T-helper 22 cell (primary cell): Measurements from ENCODE around the gene P3H1.
A peak's percentile ranks its signal among the peaks of the same experiment; 100 is the strongest.
"Not testable (repeated sequence)": the region's sequence is repeated elsewhere in the genome, so short reads cannot be mapped to it uniquely, and the experiment has no call there.

Experiments used
- DNase-seq: peaks from one replicate; pipeline ENCODE4 v3.0.0-alpha.2; 2020; ENCODE audit warnings: low read depth

Gene P3H1

GRCh38 chr1:42766741-42767509 is at the start of gene P3H1, which contains the start of gene C1orf50:
TSS of gene P3H1 (minus strand) at chr1:42767028. CDS start at chr1:42766971, 57 bp downstream.
TSS of gene C1orf50 (plus strand) at chr1:42767249. CDS start at chr1:42767312, 63 bp downstream.
- peak; percentile 100 for DNase-seq

- DNase-seq = no peak
Measured at GRCh38 chr1:42815941-42816584, 49.2 kb upstream of the P3H1 start.

- not testable (repeated sequence) for DNase-seq
Measured at GRCh38 chr1:42814815-42815214, 48.0 kb upstream of the P3H1 start.

- no peak for DNase-seq
Measured at GRCh38 chr1:42807056-42807668, 40.3 kb upstream of the P3H1 start.

- no peak for DNase-seq
Measured at GRCh38 chr1:42806593-42806992, 39.8 kb upstream of the P3H1 start.

GRCh38 chr1:42806171-42806570 is 39.3 kb upstream of the P3H1 start:
- DNase-seq = no peak

GRCh38 chr1:42801832-42802473 is 35.1 kb upstream of the P3H1 start:
- DNase-seq = no peak

- no peak for DNase-seq
Measured at GRCh38 chr1:42797979-42798378, 31.2 kb upstream of the P3H1 start.

- DNase-seq = no peak
Measured at GRCh38 chr1:42797414-42797813, 30.6 kb upstream of the P3H1 start.

- DNase-seq = no peak
Measured at GRCh38 chr1:42793824-42794223, 27.0 kb upstream of the P3H1 start.

- DNase-seq = no peak
Measured at GRCh38 chr1:42788021-42788420, 21.2 kb upstream of the P3H1 start.

- no peak for DNase-seq
Measured at GRCh38 chr1:42786097-42786496, 19.3 kb upstream of the P3H1 start.

- peak; percentile 3 for DNase-seq
Measured at GRCh38 chr1:42784946-42785693, 18.3 kb upstream of the P3H1 start, which contains the start of gene TMEM269. TSS of gene TMEM269 (plus strand) at chr1:42784991. CDS start at chr1:42789894, 4,903 bp downstream.

GRCh38 chr1:42784547-42784945 is 17.7 kb upstream of the P3H1 start:
- no peak for DNase-seq

GRCh38 chr1:42783092-42783491 is 16.3 kb upstream of the P3H1 start:
- no peak for DNase-seq

- no peak for DNase-seq
Measured at GRCh38 chr1:42780176-42780575, 13.3 kb upstream of the P3H1 start.

GRCh38 chr1:42779725-42780124 is 12.9 kb upstream of the P3H1 start:
- no peak for DNase-seq

GRCh38 chr1:42777852-42778251 is 11.0 kb upstream of the P3H1 start:
- no peak for DNase-seq

GRCh38 chr1:42776502-42776901 is 9.7 kb upstream of the P3H1 start:
- no peak for DNase-seq

GRCh38 chr1:42774928-42775526 is 8.2 kb upstream of the P3H1 start:
- no peak for DNase-seq

- DNase-seq = no peak
Measured at GRCh38 chr1:42773420-42773819, 6.6 kb upstream of the P3H1 start.
